ENCODE data around the gene MACROD2.

GRCh38 chr20:15047042-15047441, 1051.7 kb downstream of the MACROD2 start:
- TF ChIP-seq CTCF (IDR thresholded peaks at IDR 0.05) (no peak), POLR2AphosphoS5 (IDR thresholded peaks at IDR 0.05) (no peak), EP300 (IDR thresholded peaks at IDR 0.05) (no peak), POLR2A (IDR thresholded peaks at IDR 0.05) (no peak)

Measured in suprapubic skin (tissue), 4 donors.